Activated gamma-delta T cell treated with Interleukin-2 at 50 U/mL for 16 hours (primary cell): Measurements from ENCODE around the gene RFT1.
A peak's percentile ranks its signal among the peaks of the same experiment; 100 is the strongest.

ENCODE experiments used
- DNase-seq: peaks from one replicate; pipeline ENCODE4 v3.0.0-alpha.2; 2020

Gene RFT1

GRCh38 chr3:53084310-53085001, 45.8 kb downstream of the RFT1 start:
- DNase-seq = no peak

GRCh38 chr3:53083949-53084309, 46.3 kb downstream of the RFT1 start:
- no peak for DNase-seq

- no peak for DNase-seq
These were observed 46.7 kb downstream of the RFT1 start for GRCh38 chr3:53083521-53083920.

GRCh38 chr3:53082736-53083135, 47.5 kb downstream of the RFT1 start:
- no peak for DNase-seq

GRCh38 chr3:53081318-53081717, 48.9 kb downstream of the RFT1 start:
- DNase-seq = no peak

- no peak for DNase-seq
These were observed 49.5 kb downstream of the RFT1 start for GRCh38 chr3:53080612-53081205.

GRCh38 chr3:53079791-53080555, 50.3 kb downstream of the RFT1 start:
- DNase-seq = no peak

GRCh38 chr3:53079147-53079546, 51.1 kb downstream of the RFT1 start:
- DNase-seq = no peak

GRCh38 chr3:53078656-53079055, 51.6 kb downstream of the RFT1 start:
- no peak for DNase-seq

- no peak for DNase-seq
These were observed 52.6 kb downstream of the RFT1 start for GRCh38 chr3:53077476-53078220.

- DNase-seq = no peak
These were observed 54.5 kb downstream of the RFT1 start for GRCh38 chr3:53075743-53076140.

- DNase-seq = no peak
These were observed 55.2 kb downstream of the RFT1 start for GRCh38 chr3:53074761-53075742.

GRCh38 chr3:53074366-53074696, 55.9 kb downstream of the RFT1 start:
- DNase-seq = no peak

- no peak for DNase-seq
These were observed 56.5 kb downstream of the RFT1 start for GRCh38 chr3:53073553-53074365.

- DNase-seq = peak; percentile 86
These were observed 57.3 kb downstream of the RFT1 start for GRCh38 chr3:53072653-53073552.

- no peak for DNase-seq
These were observed 58.3 kb downstream of the RFT1 start for GRCh38 chr3:53071882-53072431.

- DNase-seq = no peak
These were observed 60.7 kb downstream of the RFT1 start for GRCh38 chr3:53069422-53070068.

- no peak for DNase-seq
These were observed 62.1 kb downstream of the RFT1 start for GRCh38 chr3:53068176-53068575.

- no peak for DNase-seq
These were observed 62.7 kb downstream of the RFT1 start for GRCh38 chr3:53067567-53067966.
